NCI-H1694 treated with DMSO at 0.1 percent for 48 hours (cell line): ENCODE results near the gene HUNK.
"Not testable (repeated sequence)": the region's sequence is repeated elsewhere in the genome, so short reads cannot be mapped to it uniquely, and the experiment has no call there.

ENCODE experiments used
- DNase-seq: peaks from one replicate; lab custom pipeline; 2025; lab: John Stamatoyannopoulos, UW

HUNK gene

DNA sequence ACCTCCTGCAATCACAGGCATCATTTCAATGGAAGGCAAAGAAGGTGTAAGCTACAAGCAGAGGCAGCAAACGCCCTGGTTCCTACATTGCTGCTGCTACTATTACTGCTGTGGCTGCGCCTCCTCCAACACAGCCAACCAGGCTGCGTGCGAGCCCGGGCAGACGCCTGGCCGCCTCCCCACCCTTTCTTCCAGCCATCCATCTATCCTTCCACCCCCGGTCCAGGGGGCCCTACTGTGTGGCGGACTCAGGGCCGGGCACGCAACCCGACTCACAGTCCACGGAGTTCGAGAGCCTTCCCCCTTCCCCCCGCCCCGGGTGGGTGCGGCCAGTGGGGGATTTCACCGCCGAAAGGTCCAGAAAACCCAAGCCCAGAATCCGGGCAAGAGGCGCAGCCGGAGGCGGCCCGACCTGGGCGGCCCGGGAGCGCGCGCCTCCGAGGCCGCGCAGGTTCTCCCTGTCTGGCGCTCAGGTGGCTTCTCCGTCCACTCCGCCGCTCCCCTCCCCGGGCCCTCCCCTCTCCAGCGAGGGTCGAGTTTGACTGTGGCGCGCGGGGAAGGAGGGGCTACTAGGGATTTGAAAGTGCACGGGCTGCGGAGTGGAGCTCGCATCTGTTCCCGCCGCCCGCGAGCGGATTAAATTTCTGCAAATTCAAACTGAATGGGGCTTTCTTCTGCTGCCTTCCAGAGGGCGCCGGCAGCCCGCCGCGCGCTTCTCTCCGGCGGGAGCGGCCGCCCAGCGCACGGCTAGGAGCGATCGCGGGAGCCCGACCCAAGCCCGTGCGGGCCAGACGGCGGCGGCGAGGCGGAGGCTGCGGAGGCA lies at the start of gene HUNK:
HUNK (plus strand) TSS at position 569 of the 823 bp plus-strand sequence. CDS start 655 bp downstream, outside the sequence.
- peak; percentile 76 for DNase-seq

DNA sequence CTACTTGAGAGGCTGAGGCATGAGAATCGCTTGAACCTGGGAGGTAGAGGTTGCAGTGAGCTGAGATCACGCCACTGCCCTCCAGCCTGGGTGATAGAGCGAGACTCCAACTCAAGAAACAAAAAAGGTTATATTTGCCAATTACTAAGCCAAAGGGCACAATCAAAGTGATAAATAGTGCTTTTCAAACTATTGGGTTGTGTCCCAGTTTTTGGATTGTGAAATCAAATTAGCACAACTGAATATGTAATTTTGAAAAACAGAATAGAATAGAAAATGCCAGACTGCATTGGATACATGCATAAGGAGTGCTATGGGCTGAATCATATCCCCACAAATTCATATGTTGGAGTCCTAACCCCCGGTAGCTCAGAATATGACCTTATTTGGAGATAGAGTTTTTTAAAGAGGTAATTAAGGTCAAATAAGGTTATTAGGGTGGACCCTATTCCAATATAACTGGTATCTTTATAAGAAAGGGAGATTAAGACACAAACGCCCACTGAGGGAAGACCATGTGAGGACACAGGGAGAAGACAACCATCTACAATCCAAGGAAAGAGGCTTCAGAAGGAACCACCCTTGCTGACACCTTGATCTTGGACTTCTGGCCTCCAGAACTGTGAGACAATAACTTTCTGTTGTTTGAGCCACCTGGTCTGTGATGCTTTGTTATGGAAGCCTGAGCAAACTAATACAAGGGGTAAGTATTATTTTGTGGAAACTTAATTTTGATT lies 42.9 kb upstream of the HUNK start:
- DNase-seq, result no peak

- no peak for DNase-seq
Measured at GRCh38 chr21:31830701-31831100, 42.1 kb upstream of the HUNK start.

DNA sequence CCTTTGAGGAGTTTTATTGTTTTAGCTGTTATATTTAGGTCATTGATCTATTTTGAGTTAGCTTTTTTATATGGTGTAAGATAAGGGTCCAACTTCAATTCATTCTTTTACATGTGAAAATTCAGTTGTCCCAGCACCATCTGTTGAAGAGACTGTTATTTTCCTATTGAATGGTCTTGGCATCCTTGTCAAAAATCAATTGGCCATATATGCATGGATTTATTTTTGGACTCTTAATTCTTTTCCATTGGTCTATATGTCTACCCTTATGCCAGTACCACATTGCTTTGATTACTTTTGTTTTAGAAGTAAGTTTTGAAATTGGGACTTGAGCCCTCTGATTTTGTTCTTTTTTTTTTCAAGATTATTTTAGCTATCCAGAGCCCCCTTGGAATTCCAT lies 35.8 kb upstream of the HUNK start:
- no peak for DNase-seq

- no peak for DNase-seq
Measured at GRCh38 chr21:31837618-31838390, 35.0 kb upstream of the HUNK start.

DNA sequence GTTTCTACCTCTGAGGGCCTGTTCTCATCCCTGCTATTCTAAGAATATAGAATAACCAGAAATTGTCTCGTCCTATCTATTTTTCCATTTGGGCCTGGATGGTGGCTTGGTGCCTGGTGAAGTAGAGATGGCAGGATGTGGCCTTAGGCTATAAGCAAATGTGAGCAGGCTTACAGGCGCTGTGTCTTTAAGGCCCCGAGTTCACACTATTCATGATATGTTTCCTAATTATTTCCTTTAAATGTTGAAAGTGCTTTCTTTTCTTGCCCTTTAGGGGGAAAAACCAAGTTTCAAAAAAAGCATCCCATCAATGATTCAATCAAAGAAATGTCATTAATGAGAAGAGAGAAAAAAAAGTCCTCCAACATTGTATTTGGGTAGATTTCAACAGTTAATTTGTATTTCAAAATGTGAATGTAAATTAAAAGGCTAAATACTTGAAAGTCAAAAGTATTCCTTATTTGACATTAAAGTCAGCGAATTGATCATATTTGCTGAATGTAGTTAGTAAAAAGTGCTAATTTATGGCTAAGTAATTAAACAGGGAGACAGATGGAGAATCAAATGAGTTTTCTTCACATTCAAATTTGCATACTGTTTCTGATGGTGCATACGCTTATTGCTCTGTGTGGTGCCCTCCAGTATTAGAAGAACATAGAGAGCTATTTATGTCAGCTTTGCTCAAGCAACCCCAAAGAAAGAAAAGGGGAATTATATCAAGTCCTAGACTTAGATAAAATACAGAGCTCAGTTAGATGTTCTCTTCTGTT lies 34.0 kb upstream of the HUNK start:
- no peak for DNase-seq

- DNase-seq, result no peak
Measured at GRCh38 chr21:31844206-31844605, 28.6 kb upstream of the HUNK start.

DNA sequence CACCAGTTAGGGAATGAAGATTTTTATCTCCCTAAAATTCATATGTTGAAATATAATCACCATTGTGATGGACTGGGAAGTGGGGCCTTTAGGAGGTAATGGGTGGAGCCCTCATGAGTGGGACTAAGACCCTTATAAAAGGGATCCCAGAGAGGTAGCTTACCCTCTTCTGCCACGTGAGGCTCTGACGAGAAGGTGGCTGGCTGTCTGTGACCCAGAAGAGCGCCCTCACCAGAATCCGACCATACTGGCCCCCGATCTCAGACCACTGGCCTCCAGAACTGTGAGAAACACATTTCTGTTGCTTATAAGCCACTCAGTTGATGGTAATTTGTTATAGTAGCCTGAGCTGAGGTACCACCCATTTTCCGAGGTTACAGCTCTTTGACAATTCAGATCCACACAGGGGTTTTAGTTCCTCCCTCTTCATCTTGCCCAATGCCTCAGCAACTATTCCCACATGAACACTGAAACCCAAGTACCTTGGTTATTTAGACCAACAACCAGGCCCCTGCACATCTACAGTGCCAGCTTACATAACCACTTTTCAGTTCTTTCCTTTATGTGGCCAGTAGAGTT lies 27.6 kb upstream of the HUNK start:
- no peak for DNase-seq

DNA sequence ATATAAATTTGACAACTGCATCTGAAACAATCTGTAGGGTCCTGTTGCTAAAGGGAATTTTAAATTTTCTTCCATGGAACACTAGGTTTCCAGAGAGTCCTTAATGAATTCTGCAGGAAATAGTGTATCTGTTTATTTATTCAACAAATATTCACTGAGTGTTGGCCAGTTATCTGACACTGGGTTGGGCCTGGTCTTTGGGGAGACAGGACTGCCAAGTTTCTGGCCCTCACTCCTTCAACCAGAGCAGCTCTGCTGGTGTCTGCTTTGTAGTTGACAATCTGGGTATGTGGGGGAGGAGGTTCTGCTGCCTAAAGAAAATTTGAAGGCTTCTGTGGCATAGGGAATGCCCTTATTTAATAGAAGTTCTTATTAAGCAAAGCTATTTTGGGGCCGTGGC lies 26.1 kb upstream of the HUNK start:
- no peak for DNase-seq

DNA sequence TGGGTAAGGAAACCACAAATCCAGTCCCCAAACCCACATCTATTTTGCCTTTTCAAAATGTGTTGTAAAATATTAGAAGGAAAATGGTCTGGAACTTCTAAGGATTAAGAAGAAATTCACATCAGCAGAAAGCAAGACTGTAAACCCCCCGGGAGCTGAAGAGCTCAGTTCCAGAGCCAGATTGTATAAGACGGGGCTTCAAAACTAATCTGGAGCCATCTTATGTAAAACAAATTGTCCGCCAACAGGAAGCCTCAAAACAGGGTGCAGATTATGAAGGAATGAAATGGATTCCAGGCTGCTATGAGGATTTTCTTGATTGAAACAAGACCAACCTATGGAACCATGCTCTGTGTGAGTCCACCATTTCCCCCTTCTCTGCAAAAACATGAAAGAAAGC lies 25.1 kb upstream of the HUNK start:
- DNase-seq, result no peak

GRCh38 chr21:31848326-31848985 lies 24.4 kb upstream of the HUNK start:
- DNase-seq, result no peak

DNA sequence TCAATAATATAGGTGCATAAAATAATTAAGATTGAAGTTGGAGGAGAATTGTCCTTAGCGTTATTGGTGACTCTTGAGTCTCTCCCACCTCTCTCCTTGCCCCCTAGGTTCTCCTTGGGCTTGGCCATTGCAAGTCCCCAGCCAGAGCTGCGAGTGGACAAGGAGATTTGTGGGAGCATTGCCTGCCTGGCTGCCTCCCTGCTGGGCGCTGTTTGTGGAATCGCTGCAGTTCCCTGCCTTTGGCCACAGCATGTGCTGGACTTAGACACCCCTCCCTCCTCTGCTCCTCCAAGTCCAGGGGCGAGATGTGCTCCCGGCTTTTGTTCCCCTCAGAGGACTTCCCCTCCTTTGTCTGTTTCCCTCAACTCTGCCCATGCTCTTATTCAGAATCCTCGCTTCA lies 21.9 kb upstream of the HUNK start:
- DNase-seq, result no peak

DNA sequence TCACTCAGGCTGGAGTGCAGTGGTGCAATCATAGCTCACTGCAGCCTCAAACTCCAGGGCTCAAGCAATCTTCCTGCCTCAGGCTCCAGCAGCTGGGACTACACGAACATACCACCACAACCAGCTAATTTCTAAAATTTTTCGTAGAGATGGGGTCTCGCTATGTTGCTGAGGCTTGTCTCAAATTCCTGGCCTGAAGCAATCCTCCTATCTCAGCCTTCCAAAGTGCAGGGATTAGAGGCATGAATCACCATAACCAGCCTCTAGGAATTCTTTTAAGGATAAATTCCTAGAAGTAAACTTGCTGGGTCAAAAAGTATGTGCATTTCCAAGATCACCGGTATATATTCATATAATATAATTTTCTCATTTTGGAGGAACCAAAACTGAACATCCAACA lies 17.6 kb upstream of the HUNK start:
- DNase-seq, result no peak

DNA sequence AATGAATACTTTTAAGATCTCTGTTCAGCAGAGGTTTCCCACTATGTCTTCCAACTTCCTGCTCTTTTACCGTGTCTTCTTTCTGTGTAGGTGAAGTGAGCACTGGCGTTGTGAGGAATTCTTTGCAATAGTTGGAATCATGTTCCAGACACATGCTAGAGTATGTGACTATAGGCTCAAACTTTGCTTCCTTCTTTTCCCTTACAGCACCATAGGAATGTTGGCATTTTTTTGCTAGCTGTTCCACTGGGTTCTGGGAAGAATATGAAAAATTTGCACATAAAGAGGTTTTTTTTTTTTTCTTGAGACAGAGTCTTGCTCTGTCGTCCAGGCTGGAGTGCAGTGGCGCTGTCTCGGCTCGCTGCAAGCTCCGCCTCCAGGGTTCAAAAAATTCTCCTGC lies 15.7 kb upstream of the HUNK start:
- DNase-seq, result no peak

DNA sequence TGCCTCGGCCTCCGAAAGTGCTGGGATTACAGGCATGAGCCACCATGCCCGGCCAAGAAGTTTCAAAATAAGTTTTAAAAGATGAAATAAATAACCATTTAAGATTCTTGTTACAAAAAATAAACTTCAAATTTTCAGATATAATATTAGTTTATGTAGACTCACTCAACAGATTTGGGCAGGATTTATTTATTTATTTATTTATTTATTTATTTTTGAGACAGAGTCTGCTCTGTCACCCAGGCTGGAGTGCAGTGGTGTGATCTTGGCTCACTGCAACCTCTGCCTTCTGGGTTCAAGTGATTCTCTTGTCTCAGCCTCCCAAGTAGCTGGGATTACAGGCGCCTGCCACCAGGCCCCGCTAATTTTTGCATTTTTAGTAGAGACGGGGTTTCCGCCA lies 15.2 kb upstream of the HUNK start:
- DNase-seq, result not testable (repeated sequence)

GRCh38 chr21:31860851-31861250 lies 12.0 kb upstream of the HUNK start:
- DNase-seq, result no peak

DNA sequence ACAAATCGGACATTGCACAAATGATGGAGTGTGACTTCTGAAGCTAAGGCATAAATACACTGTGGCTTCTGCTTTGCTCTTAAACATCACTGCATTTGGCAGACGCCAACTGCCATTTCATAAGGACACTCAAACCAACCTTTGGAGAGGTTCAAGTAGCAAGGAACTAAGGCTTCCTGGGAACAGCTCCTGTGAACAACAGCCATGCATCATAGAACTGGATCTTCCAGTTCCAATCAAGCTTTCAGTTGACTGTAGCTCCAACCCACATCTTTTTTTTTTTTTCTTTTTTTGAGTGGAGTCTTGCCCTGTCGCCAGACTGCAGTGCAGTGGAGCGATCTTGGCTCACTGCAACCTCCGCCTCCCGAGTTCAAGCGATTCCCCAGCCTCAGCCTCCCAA lies 10.7 kb upstream of the HUNK start:
- DNase-seq, result no peak

GRCh38 chr21:31865429-31865970 lies 7.3 kb upstream of the HUNK start:
- DNase-seq, result no peak

DNA sequence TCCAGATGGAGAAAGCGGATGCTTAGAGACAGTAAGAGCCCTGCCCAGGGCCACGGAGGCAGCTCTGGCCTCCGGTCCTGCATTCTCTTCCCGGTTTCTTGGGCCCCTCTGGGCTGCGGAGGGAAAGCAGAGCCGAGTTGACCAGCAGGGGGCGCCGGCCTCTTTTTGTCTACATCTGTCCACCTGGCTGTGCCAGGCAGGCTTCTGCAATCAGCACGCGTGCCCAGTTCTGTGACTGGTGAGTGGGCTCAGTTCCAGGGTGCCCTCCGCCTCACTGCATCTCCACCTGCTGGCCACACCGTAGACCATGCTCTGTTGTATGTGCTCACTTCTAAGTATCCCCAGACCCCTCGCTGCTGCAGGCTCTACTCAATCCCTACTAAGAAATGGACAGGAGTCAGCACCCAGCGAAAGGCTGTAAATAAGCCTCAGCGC lies 6.7 kb upstream of the HUNK start:
- peak; percentile 93 for DNase-seq

DNA sequence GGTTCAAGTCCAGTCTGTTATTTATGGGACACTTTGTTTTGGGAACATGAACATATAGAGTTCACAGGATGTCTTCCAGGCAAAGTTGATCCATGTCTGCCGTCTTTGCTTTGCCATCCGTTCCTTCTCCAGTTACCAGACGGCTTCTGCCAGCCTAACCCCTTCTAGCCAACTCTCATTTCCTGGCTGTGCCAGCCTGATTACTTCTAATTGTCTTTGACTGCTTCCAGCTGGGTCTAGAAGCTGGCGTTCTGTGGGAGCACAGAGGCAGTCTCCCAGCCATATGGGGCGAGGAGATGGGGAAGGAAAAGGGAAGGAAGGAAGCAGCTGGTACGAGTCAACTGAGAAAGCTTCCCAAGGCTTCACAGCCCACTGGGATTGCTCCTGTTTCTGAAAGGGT lies 3.1 kb upstream of the HUNK start:
- no peak for DNase-seq
